IPS DF 4.7 (cell line): Measurements from ENCODE around the gene DENND1A.
"Not testable (repeated sequence)": the region's sequence is repeated elsewhere in the genome, so short reads cannot be mapped to it uniquely, and the experiment has no call there.

Experiments
- DNase-seq: peaks from one replicate; pipeline ENCODE4 v3.0.0-alpha.2; 2013; ENCODE audit warnings: low spot score; ENCODE audit errors: extremely low read depth

The DENND1A gene

DNA sequence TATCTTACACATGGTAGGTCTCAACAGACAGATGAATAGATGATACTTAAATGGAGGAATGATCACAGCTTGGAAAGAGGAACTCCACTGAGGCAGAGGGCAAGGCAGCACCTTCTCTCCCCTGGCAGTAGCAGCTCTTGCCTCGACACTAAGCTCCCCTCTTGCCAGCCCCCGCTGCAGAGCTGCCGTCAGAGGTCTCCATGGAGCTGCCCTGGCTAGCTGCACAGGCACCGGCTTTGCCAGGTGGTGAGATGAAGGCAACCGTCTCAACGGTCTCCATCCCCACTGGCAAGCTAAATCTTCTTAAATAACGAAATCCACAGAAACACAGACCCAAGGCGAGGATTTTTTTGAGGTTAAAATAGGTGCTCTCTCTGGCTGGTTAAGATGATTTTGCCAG is 492.7 kb downstream of the DENND1A start:
- no peak for DNase-seq

DNA sequence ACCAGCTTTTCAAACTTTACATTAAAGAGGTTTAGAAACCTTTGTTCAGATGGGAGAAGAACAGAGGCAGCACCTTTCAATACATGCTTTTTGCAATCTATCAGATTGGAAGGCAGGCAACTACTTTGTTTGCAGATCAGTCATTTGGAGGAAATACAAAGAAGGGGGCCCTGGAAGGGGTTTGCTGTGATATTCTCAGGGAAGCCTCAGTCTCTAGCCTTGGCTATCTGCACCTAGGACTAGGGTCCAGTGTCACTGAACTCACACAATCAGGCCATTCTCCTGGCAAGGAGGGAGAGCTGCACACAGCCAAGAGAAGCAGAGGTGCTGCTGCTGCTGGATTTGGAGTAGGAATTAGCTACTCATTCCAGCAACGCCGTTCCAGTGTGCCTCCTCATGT is 494.5 kb downstream of the DENND1A start:
- DNase-seq = no peak

DNA sequence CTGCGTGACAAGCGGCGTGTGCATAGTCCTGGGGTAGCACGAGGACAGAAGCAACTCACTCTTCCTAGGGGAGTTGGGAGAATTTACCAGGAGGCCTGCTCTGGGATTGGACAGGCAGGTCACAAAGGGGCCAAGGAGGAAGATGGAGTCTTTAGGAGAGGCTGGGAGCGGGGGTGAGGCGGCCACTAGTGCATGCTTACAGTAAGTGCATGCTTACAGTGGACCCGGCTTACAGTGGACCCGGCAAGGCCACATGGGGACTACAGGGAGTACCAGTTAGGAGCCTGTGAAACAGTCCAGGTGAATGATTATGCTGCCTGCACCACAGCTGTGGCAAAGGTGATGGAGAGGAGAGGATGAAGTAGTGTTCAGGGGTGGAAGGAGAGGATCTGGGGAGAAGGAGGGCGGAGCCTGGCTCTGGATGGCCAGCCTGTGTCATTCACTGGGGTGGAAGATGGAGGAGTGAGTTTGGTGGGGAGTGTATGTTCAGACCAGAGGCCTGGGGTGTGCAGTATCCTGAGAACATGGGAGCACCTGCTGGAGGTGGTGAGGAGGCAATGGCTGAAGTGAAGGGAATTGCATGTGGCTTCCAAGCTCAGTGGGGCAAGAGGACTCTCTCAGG is 495.2 kb downstream of the DENND1A start:
- peak; percentile 33 for DNase-seq

DNA sequence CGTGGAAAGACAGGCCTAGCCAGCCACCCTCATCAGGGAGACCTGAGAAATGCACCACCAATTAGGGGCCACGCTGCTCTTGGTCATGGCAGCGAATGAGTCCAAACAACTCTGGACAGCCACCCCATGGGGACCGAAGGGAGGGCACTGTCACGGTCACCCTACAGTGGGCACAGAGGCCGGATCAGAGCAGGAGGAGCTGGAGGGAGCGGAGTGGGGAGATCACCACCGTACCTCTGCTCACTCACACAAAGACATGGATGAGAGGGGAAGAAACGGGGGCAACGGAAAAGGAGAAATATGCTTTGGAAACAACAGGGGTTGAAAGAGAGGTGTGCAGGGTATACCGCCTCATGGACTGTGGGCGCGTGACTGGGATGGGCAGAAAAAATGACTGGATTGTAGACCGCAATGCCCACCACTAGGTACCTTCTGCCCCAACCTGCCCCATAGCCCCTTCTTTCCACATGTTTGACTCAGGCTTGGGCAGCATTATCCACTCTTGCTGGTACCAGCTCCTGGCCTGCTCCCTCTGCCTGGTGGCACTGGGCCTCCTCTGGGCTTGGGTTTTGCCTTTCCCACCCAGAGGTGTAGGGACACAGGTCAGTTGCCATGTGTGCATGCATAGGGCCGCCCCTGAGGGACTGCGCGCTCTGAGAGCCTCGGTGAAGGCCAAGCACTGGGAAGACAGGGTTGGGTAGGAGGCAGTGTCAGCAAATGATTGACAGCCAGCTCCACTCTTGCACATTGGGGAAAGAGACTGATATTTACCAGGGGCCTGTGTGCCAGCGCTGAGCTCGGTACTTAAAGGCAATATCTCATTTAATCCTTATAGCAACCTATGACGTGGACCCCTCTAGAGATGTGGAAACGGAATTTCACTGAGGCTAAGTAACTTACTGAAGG is 497.3 kb downstream of the DENND1A start:
- no peak for DNase-seq

DNA sequence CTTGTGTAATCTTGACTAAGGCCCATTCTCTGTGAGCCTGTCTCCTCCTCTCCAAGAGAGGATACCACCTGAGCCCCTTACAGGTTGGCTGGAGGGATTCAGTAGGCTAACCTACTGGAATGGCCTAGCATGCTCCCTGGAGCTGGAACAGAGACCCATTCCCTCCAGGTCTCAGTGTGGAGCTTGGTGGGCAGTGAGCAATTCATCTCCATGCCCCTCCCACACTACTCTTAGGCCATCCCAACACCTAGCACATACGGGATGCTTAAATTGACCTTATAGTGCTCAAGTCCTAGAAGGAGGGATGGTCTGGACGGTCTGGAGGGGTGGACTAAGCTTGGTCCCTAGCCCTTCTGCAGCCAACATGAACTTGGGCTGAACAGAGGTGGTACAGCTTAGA is 498.3 kb downstream of the DENND1A start:
- no peak for DNase-seq

DNA sequence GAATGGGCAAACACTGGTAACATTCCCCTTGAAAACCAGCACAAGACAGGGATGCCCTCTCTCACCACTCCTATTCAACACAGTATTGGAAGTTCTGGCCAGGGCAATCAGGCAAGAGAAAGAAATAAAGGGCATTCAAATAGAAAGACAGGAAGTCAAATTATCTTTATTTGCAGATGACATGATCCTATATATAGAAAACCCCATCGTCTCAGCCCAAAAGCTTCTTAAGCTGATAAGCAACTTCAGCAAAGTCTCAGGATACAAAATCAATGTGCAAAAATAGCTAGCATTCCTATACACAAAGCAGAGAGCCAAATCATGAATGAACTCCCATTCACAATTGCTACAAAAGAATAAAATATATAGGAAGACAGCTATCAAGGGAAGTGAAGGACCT is 501.5 kb downstream of the DENND1A start:
- DNase-seq = not testable (repeated sequence)

DNA sequence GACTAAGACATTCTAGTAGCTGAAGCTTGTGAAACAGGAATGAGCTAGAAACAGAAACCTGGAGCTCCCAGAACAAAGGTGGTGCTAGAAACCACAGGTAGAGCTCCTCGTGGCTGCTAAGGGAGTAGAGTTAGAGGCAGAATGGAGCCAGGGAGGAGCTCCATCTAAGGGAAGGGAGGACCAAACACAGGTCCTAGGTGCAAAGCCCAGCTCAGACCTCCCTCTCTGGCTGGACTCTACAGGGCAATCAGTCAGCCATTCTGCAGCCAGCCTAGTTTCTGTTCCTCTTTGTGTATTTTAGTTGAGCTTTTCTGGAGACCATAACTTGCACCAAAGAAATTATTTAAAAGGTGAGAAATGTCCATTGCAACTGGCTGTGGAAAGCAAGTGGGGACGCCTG is 503.5 kb downstream of the DENND1A start:
- no peak for DNase-seq

DNA sequence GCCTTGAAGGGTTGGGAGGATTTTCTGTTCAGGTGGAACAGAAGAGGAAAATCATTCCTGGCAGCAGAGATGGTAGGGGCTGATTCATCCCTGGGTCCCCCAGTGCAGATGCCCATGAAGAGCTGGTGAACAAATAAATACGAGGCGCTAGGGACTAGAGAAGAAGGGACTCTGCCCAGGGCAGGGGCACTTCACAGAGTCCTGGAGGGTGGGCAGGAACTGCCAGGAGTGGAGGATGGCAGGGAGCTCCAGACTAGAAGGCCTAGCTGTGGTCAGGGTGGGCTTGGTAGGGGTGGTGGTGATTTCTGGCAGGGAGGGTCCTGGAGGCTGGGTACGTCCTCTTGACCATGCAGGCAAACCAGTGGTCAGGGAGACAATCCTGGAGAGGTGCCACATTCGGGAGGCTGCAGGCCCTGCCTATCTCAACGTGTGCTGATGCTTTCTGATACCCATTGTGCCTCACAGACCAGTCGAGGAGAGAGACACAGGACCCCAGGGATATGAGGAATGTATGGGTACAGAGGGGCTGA is 504.0 kb downstream of the DENND1A start:
- no peak for DNase-seq

DNA sequence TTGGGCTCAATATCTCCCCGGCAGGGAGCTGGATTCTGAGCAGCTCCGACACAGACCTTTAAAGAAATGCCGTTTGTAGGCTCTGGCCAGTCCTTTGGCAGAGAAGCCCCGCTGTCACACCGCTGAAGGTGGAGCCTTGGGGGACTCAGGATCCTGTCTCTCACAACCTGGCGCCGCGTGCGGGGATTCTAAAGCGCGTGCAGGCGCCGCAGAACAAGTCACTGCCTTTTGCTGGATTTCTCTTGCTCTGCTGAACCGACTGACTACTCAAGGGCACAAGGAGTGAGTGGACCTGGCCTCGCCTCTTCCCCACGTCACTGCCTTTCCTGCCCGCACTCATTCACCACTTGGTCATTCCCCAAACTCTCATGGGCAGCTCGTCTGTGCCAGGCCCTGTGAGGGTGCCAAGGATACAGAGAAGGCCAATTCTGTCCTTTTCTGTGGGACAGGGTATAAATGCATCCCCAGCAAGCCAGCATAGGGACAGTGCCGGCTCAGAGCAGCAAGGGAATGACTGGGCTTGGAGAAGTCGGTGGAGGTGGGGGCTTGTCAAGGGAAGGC is 504.6 kb downstream of the DENND1A start:
- no peak for DNase-seq

DNA sequence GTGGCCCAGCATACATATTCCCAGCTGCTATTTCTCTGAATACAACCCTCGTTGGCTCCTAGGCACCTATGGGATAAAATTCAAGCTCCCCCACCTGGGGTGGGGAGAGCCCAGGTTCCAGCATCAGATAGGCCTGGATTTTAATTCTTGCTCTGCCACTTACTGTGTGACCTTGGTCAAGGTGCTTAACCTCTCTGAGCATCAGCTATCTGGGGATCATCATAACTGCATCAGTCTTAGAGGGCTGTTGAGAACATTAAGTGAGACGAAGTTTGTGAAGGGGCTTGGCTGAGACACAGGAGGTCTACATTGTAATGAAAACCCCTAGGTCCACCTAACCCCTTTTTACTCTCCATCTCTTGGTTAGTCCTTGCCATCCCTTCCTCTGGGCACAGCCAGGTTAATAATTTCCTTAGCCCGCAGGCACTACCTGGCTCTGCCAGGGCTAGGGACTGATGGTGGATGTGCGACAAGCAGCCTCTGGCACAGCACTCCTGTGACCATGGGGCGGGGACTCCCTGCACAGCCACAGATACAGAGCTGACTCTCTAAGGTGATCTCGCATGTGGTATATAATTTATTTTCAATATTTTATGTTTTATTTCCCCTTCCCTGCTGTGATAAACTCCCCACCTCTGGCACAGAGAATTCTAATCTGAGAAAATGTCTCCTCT is 505.2 kb downstream of the DENND1A start:
- no peak for DNase-seq

DNA sequence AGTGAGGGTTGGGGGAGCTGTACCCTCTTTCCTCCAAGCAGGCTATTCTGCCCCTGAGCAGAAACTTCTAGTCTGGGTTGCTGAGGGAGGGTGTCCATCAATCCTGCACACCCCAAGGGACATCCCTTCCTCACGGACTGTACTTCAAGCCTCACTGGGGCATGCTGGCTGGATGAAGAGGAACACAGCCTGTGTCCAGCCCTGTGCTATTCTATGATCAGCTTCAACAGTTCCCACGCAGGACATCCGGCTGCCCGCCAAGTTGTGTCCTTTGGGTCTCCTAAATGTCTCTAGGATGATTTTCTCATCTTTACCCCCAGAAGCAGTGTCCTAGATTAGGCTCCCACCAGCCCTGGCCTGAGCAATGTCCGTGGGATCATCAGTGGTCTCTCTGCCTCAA is 505.8 kb downstream of the DENND1A start:
- no peak for DNase-seq

DNA sequence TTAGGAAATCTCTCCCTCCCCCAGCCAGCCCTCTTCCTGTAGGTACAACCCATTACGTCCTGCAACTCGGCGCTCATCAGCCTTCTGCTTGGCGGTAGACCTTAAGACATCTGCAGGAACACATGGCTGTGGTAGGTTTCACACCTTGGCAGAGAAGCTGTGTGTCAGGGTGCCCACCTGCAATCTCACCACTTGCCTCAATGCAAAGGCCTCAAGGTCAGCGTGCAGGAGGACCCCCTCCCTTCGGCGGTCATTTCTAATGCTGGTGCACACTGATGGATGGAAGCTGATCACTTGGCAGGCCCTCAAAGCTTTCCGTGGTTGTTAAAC is 506.6 kb downstream of the DENND1A start:
- no peak for DNase-seq

DNA sequence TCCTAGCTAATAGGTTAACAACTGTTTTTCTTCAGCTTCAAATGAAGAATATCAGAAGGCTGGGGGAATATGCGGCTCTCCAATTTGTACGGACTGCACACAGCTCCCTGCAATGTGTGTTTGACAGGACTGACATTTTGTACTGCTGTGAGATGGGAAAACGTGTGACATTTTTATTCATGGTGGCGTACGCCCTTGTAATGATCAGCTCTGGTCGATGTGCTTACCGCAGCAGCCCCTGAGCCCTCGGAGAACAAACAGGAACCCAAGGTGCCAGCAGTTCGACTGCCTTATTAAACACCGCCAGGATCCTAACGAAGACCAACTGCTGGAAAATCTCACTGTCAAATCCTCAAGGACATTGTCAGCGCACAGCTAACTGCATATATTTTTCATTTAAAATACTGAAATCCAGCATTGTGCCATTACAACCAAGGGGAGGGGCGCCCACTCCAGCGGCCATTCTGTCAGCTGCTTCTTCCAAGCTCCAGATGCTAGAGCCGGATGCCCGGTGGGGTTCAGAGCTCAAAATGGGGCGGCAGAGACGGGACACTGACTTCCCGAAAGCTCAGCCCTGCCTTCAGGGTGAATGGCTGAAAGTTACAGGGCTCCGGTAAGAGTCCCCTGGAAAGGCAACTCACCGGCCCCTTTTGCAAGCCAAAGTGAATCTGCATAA is 507.2 kb downstream of the DENND1A start:
- no peak for DNase-seq

DNA sequence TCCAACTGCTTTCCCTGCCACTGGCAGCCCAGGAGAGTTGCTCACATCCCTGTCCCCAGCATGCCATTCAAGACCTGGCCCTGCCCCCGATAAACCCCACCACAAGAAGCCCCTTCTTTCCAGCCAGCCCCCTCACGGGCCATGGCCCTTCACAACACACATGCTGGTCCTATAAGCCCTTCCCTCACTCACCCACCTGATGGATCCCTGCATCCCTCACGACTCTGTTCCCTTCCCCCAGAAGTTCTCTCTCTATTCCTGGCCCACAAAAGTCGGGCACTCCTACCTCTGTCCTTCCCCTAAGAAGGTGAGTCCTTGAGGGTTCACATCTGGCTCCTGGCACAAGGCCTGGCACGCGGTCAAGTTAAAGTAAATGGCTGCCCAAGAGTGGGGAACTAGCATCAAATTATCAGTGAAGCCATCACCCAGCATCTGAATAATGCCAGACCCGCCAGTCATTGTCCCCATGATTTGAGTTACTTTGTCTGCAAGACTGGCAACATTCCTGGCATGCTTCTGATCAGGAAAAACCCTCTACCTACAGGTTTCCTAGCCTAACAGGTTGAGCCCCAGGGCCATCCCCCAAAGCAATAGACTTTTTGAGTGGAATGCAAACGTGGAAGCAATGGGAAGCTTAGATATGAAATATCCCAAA is 508.0 kb downstream of the DENND1A start:
- DNase-seq = no peak

DNA sequence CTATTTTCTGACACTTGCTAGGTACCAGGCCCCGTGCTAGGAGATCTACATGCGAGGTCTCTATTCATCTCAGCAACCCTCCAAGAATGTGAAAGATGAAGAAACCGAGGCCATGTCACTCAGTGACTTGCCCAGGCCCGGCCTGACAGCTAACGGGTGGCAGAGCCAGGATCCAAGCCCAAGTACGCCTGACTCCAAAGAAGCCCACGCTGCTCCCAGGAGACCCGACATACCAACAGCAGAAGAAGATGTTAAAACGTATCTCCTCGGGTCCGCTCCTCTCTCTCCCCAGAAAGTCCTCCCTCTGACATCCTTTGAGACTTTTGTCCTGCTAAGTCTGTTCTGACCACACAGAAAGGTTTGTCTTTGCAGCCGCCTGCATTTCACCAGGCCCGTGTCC is 508.7 kb downstream of the DENND1A start:
- no peak for DNase-seq

DNA sequence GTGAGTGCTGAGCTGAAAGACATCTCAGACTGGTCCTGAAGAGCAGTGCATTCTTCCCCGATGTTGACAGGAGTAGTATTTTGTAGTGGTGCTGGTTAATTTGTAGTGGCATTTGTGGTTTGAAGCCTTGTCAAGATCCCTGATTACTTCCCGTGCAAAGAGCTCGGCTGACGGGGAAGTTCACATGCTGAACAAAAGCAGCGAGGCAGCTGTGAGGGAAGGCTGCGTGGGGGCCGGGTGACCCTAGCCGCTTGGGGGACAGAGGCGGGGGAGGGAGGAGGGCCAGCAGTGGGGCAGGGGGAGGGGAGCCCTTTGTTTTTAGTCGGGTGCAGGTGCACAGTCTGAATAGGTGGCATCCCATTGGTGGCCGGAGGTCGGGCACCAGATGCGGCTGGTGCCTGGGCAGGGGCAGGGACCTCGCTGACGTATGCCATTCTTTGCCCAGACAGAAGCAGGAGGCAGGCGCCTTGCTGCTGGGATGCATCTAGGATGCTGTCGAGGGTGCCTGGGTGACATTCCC is 509.3 kb downstream of the DENND1A start:
- DNase-seq = no peak

DNA sequence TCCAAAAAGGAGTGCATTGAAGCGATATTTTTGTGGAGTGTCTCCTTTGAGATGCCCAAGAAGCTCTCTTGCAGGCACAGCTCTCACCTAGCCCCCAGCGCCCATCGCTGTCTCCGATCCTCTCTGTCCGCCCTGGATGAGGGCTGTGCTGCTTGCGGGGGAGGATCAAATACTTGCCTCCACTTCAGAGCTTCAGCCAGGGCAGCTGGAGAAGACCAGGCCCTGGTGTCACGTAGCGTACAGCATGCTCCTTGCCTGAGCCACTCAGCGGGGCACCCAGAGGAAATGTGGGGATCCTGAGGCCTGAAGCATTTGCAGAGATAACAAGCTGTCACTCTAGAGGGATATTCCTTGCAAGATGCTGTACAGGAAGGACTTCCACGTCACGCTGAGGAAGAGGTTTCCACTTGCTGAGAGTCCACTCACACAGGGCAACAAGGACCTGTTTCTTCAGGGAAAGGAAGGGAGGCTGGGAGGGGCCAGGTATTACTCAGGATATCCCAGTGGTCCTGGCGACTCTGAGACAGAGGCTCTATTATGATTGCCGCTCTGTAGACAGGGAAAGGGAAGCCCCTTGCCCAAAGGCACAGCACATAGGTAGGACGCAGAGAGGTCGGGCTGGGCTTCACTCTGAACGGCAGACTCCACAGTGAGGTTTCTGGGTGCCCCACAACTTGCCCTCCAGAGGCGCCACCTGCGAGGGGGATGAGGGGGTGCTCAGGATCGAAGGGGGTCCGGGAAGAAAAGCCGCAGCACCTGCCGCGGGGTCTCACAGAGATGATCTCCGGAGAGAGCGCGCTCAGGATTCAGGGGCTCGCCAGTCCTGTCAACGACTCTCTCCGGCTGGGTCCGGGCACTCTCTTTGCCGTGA is 510.0 kb downstream of the DENND1A start:
- DNase-seq = no peak

DNA sequence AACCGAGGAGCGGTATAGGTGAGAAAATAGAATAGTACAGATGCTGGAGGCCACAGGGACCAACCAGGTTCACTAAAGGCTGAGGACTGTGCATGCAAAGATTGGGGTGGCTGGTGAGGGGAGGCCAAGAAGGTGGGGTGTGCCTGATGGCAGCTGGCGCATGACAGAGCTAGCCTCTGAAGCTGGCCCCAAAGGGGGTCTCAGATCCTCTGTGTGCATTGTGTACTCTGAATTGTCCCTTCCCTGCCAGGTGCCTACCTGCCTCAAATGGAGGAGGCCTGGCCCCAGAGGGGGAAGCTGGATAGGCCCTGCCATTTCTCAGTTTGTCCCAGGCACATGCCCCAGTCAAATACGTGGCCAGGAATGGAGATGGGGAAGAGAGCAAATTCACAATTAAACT is 510.8 kb downstream of the DENND1A start:
- no peak for DNase-seq

DNA sequence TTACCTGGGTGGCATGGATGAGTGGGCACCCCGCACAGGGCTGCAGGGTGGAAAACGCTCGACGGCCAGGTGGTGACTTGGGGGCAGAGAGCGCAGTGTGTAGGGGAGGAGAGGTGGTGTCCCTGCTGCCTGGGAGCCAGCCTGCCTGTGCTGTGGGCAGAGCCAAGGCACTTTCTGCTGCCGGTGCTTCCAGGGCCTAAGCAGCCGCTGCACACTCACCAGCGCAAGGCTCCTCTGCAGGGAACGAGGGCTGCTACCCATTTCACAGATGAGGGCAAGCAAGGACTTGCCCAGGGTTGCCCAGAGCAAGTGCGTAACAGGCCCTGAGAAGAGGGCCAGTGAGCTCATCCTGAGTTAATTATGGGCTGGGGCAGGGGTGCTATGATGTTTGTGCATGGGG is 511.4 kb downstream of the DENND1A start:
- no peak for DNase-seq

DNA sequence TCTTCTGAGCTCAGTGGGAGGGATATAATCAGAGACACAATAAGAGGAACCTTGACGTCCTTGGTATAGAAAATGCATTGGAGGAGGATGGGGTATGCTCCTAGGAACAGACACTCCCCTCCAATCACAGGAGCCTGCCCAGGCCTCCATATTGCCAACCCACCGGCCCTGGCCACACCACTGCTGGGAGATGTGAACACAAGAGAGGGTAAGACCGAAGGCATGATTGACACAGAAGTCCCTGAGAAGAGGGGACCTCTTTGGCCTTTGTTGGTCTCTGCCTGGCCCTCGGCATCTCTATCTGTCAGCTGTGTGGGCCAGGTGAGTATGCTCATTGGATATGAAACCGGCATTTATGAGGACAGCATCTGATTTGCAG is 511.9 kb downstream of the DENND1A start:
- DNase-seq = no peak
